Measurements from ENCODE around the gene ATP8B4. TPM values are rescaled to one million over a fixed set of nuclear protein-coding genes. Genes with fewer than 3 reads are reported as not detected.

The ATP8B4 gene
- polyA plus RNA-seq, 1 donor (not counting 4 experiments of a cell fraction or from before 2014, with no cell fraction given) = 0.05 TPM

GRCh38 chr15:49844390-49844789 lies 274.6 kb downstream of the ATP8B4 start:
- no peak overlapping the region for H3K4me2 ChIP-seq (ENCODE audit: control insufficient read depth, extremely low read depth, insufficient read depth, low read depth, low read length)
- H3K9me1 ChIP-seq (ENCODE audit: control insufficient read depth, extremely low read depth, insufficient read depth, low read length) = no peaks in the 10 kb centered on the region
- no peaks in the 10 kb centered on the region for H3K27me3 ChIP-seq (ENCODE audit: control insufficient read depth, extremely low read depth, insufficient read depth, low read length)
- no peaks in the 10 kb centered on the region for H3K36me3 ChIP-seq (ENCODE audit: control insufficient read depth in 2 of 2, extremely low read depth in 1 of 2, insufficient read depth in 2 of 2, low read length in 2 of 2)
- H3K4me3 ChIP-seq (ENCODE audit: control insufficient read depth in 2 of 3, extremely low read depth in 1 of 3, insufficient read depth in 2 of 3, low read depth in 1 of 3, low read length in 3 of 3) = no peak overlapping the region
- H2AFZ ChIP-seq (ENCODE audit: control insufficient read depth, low read length) = no peak overlapping the region
- no peak overlapping the region for H3K27ac ChIP-seq (ENCODE audit: control insufficient read depth, insufficient read depth, low read length)
- no peaks in the 10 kb centered on the region for H4K20me1 ChIP-seq (ENCODE audit: control insufficient read depth, extremely low read depth, insufficient read depth, low read length)
- TF ChIP-seq CTCF (optimal IDR thresholded peaks at IDR 0.05 in 1 of 3, IDR thresholded peaks at IDR 0.05 in 1 of 3, conservative IDR thresholded peaks at IDR 0.05 in 1 of 3; ENCODE audit: extremely low read depth in 1 of 3, insufficient read depth in 2 of 3, low read length in 3 of 3) (no peak), EZH2 (IDR thresholded peaks at IDR 0.05; ENCODE audit: low read length) (no peak)
- H3K4me1 ChIP-seq (ENCODE audit: control insufficient read depth, extremely low read depth, insufficient read depth, low read length) = no peaks in the 10 kb centered on the region
- dilution Hi-C loops (cut with MboI; ENCODE audit: extremely low pct_ligation_motif_present, low sequenced_read_pairs) = no loop called here
- H3K9me3 ChIP-seq (ENCODE audit: control insufficient read depth, low read depth, low read length) = no peaks in the 10 kb centered on the region
- DNase-seq (ENCODE audit: low read depth, low spot score) (no peak), FAIRE-seq (no peak)
- no peaks in the 10 kb centered on the region for H3K79me2 ChIP-seq (ENCODE audit: control insufficient read depth, insufficient read depth, low read length)
- H3K9ac ChIP-seq (ENCODE audit: control insufficient read depth, extremely low read depth, insufficient read depth, low read length) = no peak overlapping the region

GRCh38 chr15:49843725-49844124 lies 275.3 kb downstream of the ATP8B4 start:
- H3K4me3 ChIP-seq (ENCODE audit: control insufficient read depth in 2 of 3, extremely low read depth in 1 of 3, insufficient read depth in 2 of 3, low read depth in 1 of 3, low read length in 3 of 3) = no peak overlapping the region
- no peaks in the 10 kb centered on the region for H3K36me3 ChIP-seq (ENCODE audit: control insufficient read depth in 2 of 2, extremely low read depth in 1 of 2, insufficient read depth in 2 of 2, low read length in 2 of 2)
- no peak overlapping the region for H2AFZ ChIP-seq (ENCODE audit: control insufficient read depth, low read length)
- dilution Hi-C loops (cut with MboI; ENCODE audit: extremely low pct_ligation_motif_present, low sequenced_read_pairs) = no loop called here
- DNase-seq (ENCODE audit: low read depth, low spot score) (no peak), FAIRE-seq (no peak)
- no peaks in the 10 kb centered on the region for H3K27me3 ChIP-seq (ENCODE audit: control insufficient read depth, extremely low read depth, insufficient read depth, low read length)
- no peak overlapping the region for H3K27ac ChIP-seq (ENCODE audit: control insufficient read depth, insufficient read depth, low read length)
- H3K79me2 ChIP-seq (ENCODE audit: control insufficient read depth, insufficient read depth, low read length) = no peaks in the 10 kb centered on the region
- no peak for TF ChIP-seq CTCF (optimal IDR thresholded peaks at IDR 0.05 in 1 of 3, IDR thresholded peaks at IDR 0.05 in 1 of 3, conservative IDR thresholded peaks at IDR 0.05 in 1 of 3; ENCODE audit: extremely low read depth in 1 of 3, insufficient read depth in 2 of 3, low read length in 3 of 3)
- TF ChIP-seq EZH2 (IDR thresholded peaks at IDR 0.05; ENCODE audit: low read length) = no peak
- no peaks in the 10 kb centered on the region for H3K9me1 ChIP-seq (ENCODE audit: control insufficient read depth, extremely low read depth, insufficient read depth, low read length)
- H3K4me2 ChIP-seq (ENCODE audit: control insufficient read depth, extremely low read depth, insufficient read depth, low read depth, low read length) = no peak overlapping the region
- no peak overlapping the region for H3K9ac ChIP-seq (ENCODE audit: control insufficient read depth, extremely low read depth, insufficient read depth, low read length)
- no peaks in the 10 kb centered on the region for H3K4me1 ChIP-seq (ENCODE audit: control insufficient read depth, extremely low read depth, insufficient read depth, low read length)
- no peaks in the 10 kb centered on the region for H4K20me1 ChIP-seq (ENCODE audit: control insufficient read depth, extremely low read depth, insufficient read depth, low read length)
- no peaks in the 10 kb centered on the region for H3K9me3 ChIP-seq (ENCODE audit: control insufficient read depth, low read depth, low read length)
